EL (cell line): Measurements from ENCODE around the gene NLRP5.
"Not testable (repeated sequence)": the region's sequence is repeated elsewhere in the genome, so short reads cannot be mapped to it uniquely, and the experiment has no call there.

Experiments
- DNase-seq: peaks from one replicate; pipeline ENCODE4 v3.0.0-alpha.2; 2016

Gene NLRP5

GRCh38 chr19:56079609-56080008 is 93.0 kb downstream of the NLRP5 start:
- DNase-seq = no peak

GRCh38 chr19:56080669-56081401 is 94.3 kb downstream of the NLRP5 start:
- DNase-seq = peak; percentile 81

- no peak for DNase-seq
These were observed 97.1 kb downstream of the NLRP5 start for GRCh38 chr19:56083668-56084067.

GRCh38 chr19:56084835-56085536 is 98.4 kb downstream of the NLRP5 start:
- no peak for DNase-seq

- DNase-seq = peak; percentile 16
These were observed 99.1 kb downstream of the NLRP5 start for GRCh38 chr19:56085571-56086275.

GRCh38 chr19:56086671-56087430 is 100.3 kb downstream of the NLRP5 start:
- no peak for DNase-seq

GRCh38 chr19:56087647-56088496 is 101.3 kb downstream of the NLRP5 start:
- DNase-seq = no peak

- DNase-seq = no peak
These were observed 102.1 kb downstream of the NLRP5 start for GRCh38 chr19:56088497-56089215.

GRCh38 chr19:56089344-56089743 is 102.8 kb downstream of the NLRP5 start:
- no peak for DNase-seq

- DNase-seq = peak; percentile 23
These were observed 104.5 kb downstream of the NLRP5 start for GRCh38 chr19:56091066-56091490.

GRCh38 chr19:56091751-56092546 is 105.4 kb downstream of the NLRP5 start:
- DNase-seq = no peak

- DNase-seq = no peak
These were observed 106.4 kb downstream of the NLRP5 start for GRCh38 chr19:56092685-56093631.

- DNase-seq = no peak
These were observed 107.9 kb downstream of the NLRP5 start for GRCh38 chr19:56094449-56094848.

- no peak for DNase-seq
These were observed 110.1 kb downstream of the NLRP5 start for GRCh38 chr19:56096665-56097064.

- DNase-seq = no peak
These were observed 110.7 kb downstream of the NLRP5 start for GRCh38 chr19:56097306-56097705.

GRCh38 chr19:56097776-56098175 is 111.2 kb downstream of the NLRP5 start:
- DNase-seq = no peak

GRCh38 chr19:56098237-56098636 is 111.7 kb downstream of the NLRP5 start:
- DNase-seq = not testable (repeated sequence)

- no peak for DNase-seq
These were observed 112.4 kb downstream of the NLRP5 start for GRCh38 chr19:56098731-56099568.
